GM21529 (cell line): ENCODE data around the gene COMMD8.

Experiments used
- ATAC-seq: cut with Tn5 transposase; IDR thresholded peaks from one replicate; pipeline ENCODE4 v1.9.1; 2021; ENCODE audit not compliant: unreplicated experiment

COMMD8 gene

DNA sequence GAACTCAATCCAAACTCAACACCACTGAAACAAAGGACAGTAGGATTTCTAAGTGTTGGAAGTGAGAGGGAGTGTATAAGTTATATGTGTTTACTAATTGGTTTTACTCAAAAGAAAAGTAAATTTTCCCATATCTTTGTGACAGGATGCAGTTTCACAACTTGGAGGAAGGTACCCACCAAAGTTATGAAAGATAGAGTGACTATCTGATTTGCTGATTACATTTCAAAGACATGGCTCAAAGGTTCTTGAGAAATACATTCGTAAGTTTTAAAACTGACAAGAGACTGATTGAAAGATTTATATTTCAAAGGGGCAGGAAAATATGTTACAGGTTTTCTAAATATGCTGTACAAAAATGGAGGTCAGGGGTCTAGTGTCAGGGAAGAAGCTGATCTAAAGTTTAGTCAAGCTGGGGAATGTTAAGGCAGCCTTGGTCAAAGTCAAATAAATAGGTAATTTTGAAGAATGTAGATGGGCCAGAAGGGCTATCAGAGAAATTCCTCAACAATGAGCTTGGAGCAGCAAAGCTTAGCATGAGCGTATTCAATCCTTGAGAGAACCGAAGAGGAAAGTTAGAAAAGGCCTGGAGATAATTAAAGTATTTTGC, 9.7 kb upstream of the COMMD8 start:
- no peak for ATAC-seq

DNA sequence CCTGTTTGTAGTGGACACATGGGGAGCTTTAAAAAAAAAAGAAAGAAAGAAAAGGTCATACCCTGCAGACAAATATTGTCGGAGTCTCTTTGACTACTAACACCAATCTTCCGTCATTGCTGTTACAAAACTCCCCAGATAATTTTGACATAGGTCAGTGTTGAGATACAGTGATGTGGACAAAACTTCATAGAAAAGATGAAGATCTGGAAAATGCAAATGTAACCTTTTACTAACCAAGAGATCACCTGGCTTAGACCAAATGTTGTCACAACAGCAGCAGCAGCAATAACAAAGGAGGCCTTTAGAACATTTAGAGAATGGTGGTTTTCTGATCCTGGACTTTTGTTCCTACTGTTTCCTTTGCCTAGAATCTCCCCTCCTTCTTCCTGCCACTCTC, 8.1 kb upstream of the COMMD8 start:
- no peak for ATAC-seq

DNA sequence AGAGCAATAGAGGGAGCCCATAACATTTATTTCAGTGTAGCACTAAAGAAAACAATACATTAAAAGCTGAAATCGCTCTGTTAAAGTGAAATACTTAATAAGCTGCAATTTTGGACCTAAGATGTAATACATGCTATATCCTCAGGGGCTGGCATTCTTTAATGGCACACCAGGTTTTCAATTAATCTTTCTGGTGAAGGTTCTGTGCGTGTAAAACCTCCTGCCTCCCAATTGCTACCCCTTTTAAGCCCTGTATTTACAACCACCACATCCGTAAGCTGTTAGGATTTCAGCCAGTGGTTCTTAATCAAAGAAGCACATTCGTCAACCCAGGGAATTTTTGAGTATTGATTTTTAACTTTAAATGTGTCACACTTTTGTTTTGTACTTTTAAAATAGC, 7.6 kb upstream of the COMMD8 start:
- no peak for ATAC-seq

DNA sequence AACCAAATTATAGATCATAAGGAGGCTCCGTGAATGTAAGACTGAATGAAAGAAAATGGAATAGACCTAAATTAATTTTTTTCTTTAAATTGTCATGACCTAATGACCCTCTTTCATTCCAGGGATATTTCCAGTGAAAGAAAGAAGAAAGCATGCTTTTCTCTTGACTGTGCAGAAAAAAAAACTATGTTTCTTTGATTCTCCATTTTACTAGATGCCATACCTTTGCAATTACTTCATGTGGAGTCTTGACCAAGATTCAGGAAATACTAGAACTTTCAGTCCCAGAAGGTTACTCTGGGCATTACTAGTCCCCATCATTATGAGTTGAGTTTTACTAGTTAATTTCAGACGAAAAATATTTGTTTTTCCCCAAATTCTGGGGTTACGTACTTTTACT, 6.4 kb upstream of the COMMD8 start:
- no peak for ATAC-seq

DNA sequence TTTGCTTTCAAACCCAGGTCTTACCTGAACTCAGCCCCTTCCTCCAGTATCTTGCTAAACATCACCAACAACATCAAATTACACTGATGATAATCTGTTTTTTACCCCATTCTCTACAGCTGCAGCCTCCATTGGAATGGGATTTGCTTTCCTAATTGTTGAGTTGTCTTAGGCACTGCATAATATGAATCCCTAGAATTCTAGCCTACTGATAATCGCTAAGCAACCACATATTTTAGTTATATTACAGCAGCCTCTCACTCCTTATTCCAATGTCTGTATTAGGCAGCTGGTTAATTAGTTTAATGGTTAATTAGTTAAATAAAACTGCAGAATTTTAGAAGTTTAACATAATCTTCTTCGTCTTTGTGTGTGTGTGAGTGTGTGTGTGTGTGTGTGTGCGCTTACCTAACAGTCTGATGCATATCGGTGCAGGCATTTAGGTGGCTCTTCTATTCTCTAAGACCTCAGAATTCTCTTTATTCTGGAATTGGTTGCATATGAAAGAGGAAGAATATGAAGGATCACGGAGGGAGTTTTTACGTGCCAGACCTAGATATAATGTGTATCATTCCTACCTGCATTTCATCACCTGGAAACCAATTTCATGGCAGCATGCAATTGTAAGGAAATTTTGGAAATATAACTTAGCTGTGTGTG, 5.3 kb upstream of the COMMD8 start:
- no peak for ATAC-seq

DNA sequence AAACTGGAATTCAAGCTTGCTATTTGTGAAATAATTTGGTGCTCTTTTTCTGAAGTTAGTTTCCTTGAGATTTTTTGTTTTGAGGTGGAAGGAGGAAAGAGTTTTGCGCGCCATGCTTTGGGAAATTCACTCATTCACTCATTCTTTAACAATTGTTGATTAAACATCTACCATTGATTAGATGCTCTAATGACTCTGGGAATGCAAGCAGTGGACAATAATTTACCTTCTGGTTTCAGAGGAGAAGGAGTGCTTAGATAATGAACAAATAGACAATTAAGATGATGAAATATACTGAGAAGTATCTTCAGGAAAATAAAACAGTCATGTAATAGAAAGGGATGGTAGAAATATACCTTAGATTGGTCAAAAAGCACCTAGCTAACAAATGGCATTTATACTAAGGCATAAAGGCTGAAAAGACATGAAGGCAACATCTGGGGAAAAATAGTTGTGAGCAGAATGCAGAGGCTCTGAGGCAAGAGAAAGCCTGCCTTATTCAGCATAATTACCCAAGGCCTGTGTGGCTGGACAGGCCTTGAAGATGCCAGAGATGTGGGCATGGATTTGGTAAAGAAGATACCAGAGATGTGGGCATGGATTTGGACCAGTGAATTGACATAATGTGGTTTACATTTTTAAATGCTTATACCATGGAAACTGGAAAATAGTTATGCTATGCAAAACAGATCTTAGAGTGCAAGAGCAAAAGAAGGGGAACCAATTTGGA, 2.7 kb upstream of the COMMD8 start:
- no peak for ATAC-seq

DNA sequence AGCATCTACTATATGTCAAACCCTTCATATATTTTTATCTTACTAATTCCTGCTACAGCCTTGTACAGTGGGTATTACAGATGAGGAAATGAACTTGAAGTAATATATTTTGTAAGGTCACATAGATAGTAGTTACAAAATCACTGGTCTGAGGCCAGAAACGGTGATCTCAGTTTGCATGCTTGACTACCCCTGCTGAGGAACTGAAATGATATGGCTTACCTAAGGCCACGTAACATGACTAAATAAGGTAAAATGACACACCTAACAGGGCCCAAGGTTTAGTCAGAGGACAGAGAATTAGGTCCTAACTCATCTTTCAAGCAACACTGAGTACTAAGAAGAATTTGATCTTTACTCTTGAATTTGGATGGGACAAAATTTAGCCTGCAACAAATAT, 1.5 kb upstream of the COMMD8 start:
- peak; percentile 26 for ATAC-seq

DNA sequence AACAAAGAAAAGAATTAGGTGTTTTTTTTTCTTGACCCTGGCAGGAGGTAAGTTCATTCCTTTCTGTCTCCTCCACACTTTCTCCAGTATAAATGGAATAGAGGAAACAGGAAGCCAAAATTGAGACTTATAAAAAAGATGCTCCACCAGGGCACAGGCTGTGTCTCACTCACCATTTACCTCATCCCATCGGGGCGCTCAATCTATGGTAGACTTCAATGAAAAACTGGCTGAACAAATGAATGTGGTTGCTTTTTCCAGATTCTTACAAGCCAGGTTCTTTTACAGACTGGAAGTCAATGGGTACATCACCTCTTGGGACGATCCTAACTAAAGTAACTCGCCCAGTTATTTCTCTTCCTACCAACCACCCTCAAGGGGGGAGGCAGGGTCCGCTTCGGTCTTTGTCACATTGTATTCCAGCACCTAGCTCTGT, 685 bp downstream of the COMMD8 start:
- peak; percentile 28 for ATAC-seq

DNA sequence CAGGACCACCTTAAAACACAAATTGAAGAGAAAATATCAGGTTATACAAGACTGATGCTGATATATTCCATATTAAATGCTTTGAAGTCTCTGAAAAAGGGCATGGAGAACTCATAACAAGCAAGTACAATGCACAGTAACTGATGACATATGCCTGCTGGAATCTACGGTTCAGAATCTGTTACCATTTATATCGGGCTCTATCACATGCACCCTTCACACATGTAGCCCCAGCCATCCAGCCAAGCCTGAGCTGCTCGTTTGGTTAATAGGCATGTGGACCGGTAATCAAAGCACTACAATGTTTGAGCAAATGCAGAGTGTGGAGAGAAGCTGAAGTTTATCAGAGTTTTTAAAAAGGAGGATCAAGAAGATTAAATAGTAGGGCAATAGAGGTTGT, 11.8 kb downstream of the COMMD8 start:
- ATAC-seq = no peak

DNA sequence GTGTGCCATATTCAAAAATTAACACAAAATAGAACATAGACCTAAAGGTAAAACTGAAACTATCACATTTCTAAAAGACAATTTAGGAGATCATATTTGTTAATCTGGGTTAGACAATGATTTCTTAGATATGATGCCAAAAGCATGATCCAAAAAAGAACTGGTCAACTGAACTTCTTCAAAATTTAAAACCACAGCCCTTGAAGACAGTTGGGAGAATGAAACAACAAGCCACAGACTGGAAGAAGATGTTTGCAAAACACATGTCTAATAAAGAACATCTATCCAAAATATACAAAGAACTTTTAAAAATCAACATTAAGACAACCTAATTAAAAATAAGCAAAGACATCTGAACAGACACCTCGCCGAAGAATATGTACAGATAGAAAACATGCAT, 19.5 kb downstream of the COMMD8 start:
- ATAC-seq = no peak

DNA sequence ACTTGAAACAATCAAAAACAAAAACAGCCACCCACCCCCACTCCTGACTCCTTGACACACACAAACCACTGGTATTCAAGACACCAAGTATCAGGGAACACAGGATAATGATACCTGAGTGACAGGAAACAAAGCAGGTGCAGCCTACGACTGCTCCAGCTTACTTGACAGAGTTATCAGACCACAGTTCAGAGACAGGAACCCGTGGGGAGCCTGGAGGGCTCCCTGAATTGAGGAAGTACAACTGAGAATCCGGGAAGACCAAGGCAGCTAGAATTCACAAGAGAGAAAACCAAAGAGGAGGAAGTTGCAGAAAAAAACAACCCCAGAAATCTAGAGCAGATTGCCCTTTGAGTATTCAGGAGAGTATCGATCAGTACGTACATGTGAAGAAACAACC, 20.5 kb downstream of the COMMD8 start:
- ATAC-seq = peak; percentile 89

DNA sequence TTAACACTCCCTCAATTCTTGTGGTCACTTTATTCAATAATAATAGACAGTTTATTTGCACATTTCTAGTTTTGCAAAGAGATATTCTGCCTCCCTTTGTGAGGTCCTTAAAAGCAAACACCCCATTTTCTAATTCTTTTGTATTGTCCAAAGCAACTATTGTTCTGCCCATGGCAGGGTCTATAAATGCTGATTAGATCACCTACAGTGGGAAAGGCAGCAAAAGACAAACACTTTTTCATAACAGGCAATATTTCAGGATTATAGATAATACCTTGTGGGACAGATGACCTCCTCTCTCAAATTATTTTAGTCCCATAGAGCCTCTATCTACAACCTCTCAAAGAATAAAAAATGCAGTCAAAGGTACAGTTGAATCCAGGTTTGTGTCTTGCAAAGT, 28.6 kb downstream of the COMMD8 start:
- no peak for ATAC-seq

DNA sequence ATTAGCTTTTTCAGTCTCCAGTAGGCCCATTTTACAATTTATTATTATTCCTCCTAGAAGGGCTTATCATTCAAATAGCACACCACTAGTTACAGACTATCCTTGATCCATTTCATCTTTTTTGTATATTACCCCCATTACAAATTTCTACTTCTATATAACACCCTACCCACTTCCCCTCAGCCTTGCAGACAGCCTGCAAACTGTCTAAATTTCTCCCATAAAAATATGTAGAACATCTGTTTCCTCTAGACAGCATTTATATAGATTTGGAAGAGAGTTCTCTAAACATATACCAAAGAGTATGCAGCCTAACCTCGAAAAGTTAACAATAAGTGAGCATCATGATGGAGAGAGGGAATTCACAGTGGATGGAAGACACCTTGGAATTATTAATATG, 30.8 kb downstream of the COMMD8 start:
- no peak for ATAC-seq

DNA sequence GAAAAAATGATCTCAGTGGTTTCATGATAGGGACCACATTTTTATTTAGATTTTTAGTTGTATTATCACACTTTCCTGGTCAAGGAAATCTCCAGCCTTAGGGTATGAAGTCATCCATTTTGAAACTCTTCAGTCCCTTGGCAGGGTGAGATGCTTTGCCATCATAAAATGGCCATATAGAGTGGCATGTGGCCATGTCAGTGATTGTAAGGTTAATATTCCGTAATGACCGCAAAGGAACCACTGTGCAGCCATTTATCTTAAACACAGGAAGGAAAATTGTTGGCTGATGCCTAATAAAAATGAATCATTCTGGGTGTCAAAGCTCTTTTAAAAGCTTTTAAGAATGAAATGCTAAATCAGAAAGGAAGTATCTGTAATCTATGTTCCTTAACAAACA, 35.6 kb downstream of the COMMD8 start:
- ATAC-seq = no peak

DNA sequence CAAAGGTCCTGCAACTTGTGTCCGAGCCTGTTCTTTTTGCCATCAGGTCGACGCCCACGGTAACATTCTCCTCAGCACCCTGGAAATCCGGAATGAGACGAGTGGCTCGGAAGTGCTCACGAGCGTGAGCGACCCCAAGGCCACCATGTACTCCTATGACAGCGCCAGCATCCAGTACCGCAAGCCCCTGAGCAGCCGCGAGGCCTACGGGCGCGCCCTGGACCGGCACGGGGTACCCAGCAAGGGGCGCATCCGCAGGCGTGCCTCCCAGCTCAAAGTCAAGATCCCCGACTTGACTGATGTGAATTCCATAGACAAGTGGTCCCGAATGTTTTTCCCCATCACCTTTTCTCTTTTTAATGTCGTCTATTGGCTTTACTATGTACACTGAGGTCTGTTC, 37.9 kb downstream of the COMMD8 start:
- no peak for ATAC-seq

DNA sequence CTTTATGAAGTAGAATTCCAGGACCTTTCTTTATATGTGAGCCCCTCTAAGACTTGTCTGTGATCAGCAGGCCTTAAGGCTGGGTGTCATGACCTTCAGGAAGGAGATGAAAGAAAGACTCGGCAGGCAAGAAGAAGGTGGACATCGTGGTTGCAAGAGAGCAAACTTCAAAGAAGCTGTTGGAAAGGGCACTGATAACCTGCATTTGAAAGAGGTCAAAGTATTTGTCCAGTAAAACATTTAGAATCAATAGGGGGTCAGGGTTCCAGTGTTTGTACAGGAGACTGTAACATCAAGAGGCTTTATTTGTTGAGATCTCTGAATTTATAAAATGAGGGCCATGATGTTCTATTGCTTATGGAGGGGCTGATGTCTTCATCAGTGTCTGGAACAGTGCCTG, 44.2 kb downstream of the COMMD8 start:
- ATAC-seq = no peak

DNA sequence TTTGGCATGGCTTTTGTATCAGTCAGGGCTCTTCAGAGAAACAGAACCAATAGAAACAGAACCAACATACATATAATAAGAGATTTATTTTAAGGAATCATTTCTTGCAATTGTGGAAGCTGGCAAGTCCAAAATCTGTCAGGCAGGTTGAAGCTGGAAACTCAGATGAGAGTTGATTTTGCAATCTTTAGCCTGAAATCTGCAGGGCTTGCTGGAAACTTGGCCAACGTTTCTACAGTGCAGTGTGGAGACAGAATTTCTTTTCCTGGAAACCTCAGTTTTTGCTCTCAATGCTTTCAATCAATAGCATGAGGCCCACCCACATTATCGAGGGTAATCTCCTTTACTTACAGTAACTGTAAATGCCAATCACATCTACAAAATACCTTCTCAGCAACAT, 45.4 kb downstream of the COMMD8 start:
- no peak for ATAC-seq

DNA sequence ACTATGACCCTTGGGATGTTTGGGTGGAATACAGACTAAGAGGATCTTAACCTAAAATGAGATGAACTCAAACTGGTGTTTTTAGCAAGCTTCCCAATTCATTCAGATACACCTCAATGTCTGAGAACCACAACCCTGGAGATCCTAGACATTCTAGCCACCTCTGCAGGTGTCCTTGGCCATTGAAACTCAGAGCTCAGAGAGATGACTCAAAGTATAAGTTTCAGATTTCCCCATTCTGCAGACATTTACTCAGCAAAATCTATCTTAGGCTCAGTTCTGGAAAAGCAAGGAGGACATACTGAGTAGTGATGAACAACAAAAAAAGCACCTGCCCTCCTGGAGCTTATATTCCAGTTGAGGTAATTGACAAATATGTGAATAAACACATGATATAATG, 47.8 kb downstream of the COMMD8 start:
- ATAC-seq = no peak

DNA sequence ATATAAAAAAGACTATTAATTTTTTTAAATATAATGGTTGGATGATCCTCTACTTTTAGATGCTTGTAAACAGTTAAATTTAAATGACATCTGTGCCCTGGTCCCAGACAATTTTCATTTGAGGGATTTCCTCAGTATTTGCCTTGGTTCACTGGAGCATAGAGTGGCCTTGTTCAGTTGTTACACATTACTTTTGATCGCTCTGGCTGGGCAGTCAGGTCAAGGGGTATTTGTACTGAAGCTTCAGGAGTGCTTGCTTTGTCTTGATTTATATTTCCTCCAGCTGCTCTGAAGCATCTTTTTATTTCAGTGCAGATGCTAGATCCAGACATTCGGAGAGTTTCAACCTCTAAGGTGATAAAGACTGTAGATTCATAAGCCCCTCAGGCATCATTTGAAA, 50.0 kb downstream of the COMMD8 start:
- ATAC-seq = no peak

DNA sequence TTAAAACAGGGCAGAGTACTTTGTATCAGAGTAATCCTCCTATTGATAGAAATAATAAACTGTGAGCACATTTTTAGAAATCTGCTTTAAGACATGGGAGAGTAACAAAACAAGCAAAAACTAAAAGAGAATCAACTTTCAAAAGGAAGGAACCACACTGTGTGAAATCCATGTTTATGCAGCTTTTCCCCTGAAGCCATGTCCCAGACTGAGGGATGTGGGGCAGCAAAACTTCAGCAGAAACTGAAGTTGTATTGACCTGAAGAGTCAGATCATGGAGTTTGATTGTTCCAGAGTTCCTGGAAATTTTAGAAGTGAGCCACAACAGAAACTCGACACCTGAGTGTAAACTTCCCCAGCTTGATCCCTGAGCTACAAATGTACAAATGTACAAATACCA, 53.2 kb downstream of the COMMD8 start:
- no peak for ATAC-seq

DNA sequence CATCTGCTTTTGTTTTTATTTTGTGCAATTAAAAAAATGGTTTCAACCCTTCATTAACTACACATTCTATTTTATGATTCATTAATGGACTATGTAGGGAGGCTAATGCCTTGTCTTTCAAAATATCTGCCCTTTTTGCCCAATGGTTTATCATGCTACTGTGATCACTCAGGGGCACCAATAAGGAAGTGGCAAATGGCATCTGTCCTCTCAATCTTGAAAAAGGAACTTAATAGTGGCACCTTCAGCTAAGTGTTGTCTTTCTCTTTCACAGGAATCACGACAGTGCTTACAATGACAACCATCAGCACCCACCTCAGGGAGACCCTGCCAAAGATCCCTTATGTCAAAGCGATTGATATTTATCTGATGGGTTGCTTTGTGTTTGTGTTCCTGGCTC, 57.1 kb downstream of the COMMD8 start:
- no peak for ATAC-seq
